Immature natural killer cell (primary cell): ENCODE data around the gene ELF1. TPM values are rescaled to one million over a fixed set of nuclear protein-coding genes. Genes with fewer than 3 reads are reported as not detected.
A peak's percentile ranks its signal among the peaks of the same experiment; 100 is the strongest.
"Not testable (repeated sequence)": the region's sequence is repeated elsewhere in the genome, so short reads cannot be mapped to it uniquely, and the experiment has no call there.

ENCODE experiments used
- DNase-seq, 3 donors: peaks; one replicate each; pipeline ENCODE4 v3.0.0; 2022; ENCODE audit warnings: mixed read lengths in 1 of 3
- H3K27ac Mint-ChIP-seq, 6 donors: one replicate each; pipeline ENCODE4 v1.8.0; 2020; ENCODE audit warnings: mixed read lengths in 6 of 6, mild to moderate bottlenecking in 5 of 6, inconsistent platforms in 4 of 6, moderate library complexity in 3 of 6
- H3K27me3 Mint-ChIP-seq, 3 donors: one replicate each; pipeline ENCODE4 v1.8.0; 2020 to 2021; ENCODE audit warnings: low read depth in 3 of 3, mild to moderate bottlenecking in 3 of 3, mixed read lengths in 3 of 3, moderate library complexity in 3 of 3, inconsistent platforms in 1 of 3
- H3K36me3 Mint-ChIP-seq, 3 donors: one replicate each; pipeline ENCODE4 v1.8.0; 2020; ENCODE audit warnings: mixed read lengths in 3 of 3, inconsistent platforms in 2 of 3, mild to moderate bottlenecking in 2 of 3
- H3K4me1 Mint-ChIP-seq, 2 donors: one replicate each; pipeline ENCODE4 v1.8.0; 2020; ENCODE audit warnings: inconsistent platforms in 2 of 2, mild to moderate bottlenecking in 2 of 2, mixed read lengths in 2 of 2, moderate library complexity in 1 of 2
- H3K4me3 Mint-ChIP-seq, 5 donors: one replicate each; pipeline ENCODE4 v1.8.0; 2020; ENCODE audit warnings: mild to moderate bottlenecking in 5 of 5, mixed read lengths in 5 of 5, inconsistent platforms in 3 of 5, moderate library complexity in 3 of 5
- H3K9me3 Mint-ChIP-seq, 6 donors: one replicate each; pipeline ENCODE4 v1.8.0; 2020; ENCODE audit warnings: mild to moderate bottlenecking in 6 of 6, mixed read lengths in 6 of 6, inconsistent platforms in 4 of 6, moderate library complexity in 3 of 6
- polyA plus RNA-seq, 3 donors: library from polyadenylated mRNA; unstranded; fragments of 300-500 nt; fragmentation: Illumina TruSeq; gene quantifications; one replicate each; pipeline ENCODE4 v1.2.3, GENCODE V29; 2021

The ELF1 gene
- polyA plus RNA-seq, 3 donors from 2014 or later: 76.8 to 128 (median 92.9) TPM

GRCh38 chr13:41054919-41055619 lies 36.0 kb upstream of the ELF1 start:
- H3K36me3 Mint-ChIP-seq: no peaks in the 10 kb centered on the region
- H3K27me3 Mint-ChIP-seq: peaks cover under 1 to 9% (median 2%) of the 10 kb centered on the region in 3 donors
- no peaks in the 10 kb centered on the region for H3K9me3 Mint-ChIP-seq
- no peak for DNase-seq
- H3K4me3 Mint-ChIP-seq: peak overlapping the region in 1 of 5 donors; percentile 34
- H3K4me1 Mint-ChIP-seq: peaks cover 32 to 43% of the 10 kb centered on the region in 2 donors
- H3K27ac Mint-ChIP-seq: peak overlapping the region in 1 of 6 donors; percentile 5

- Mint-ChIP-seq H3K27me3 (peaks cover 0 to 2% (median 2%) of the 10 kb centered on the region in 3 donors), H3K9me3 (no peaks in the 10 kb centered on the region), H3K27ac (no peak overlapping the region), H3K4me1 (peaks cover 26 to 41% of the 10 kb centered on the region in 2 donors), H3K36me3 (no peaks in the 10 kb centered on the region), H3K4me3 (peak overlapping the region in 2 of 5 donors; percentile 7 to 34)
- DNase-seq: peak; percentile 38 to 43 (median 40)
Observed at GRCh38 chr13:41054212-41054877, 35.2 kb upstream of the ELF1 start.

- H3K9me3 Mint-ChIP-seq: no peaks in the 10 kb centered on the region
- no peak overlapping the region for H3K4me3 Mint-ChIP-seq
- peaks cover 26 to 41% of the 10 kb centered on the region in 2 donors for H3K4me1 Mint-ChIP-seq
- H3K36me3 Mint-ChIP-seq: peaks cover 0 to 5% (median 0%) of the 10 kb centered on the region in 3 donors
- peaks cover 0 to 2% (median 2%) of the 10 kb centered on the region in 3 donors for H3K27me3 Mint-ChIP-seq
- no peak overlapping the region for H3K27ac Mint-ChIP-seq
- DNase-seq: no peak
Observed at GRCh38 chr13:41053384-41053826, 34.3 kb upstream of the ELF1 start.

GRCh38 chr13:41052441-41052840 lies 33.3 kb upstream of the ELF1 start:
- Mint-ChIP-seq H3K36me3 (peaks cover 0 to 5% (median 0%) of the 10 kb centered on the region in 3 donors), H3K4me3 (no peak overlapping the region), H3K27ac (no peak overlapping the region), H3K4me1 (peaks cover 22 to 37% of the 10 kb centered on the region in 2 donors), H3K9me3 (no peaks in the 10 kb centered on the region), H3K27me3 (peaks cover 0 to 2% (median 2%) of the 10 kb centered on the region in 3 donors)
- DNase-seq: no peak

- H3K9me3 Mint-ChIP-seq: peaks cover 0 to 1% (median 0%) of the 10 kb centered on the region in 6 donors
- no peak for DNase-seq
- H3K27ac Mint-ChIP-seq: peak overlapping the region in 1 of 6 donors; percentile 11
- peaks cover 0 to 4% (median 0%) of the 10 kb centered on the region in 3 donors for H3K27me3 Mint-ChIP-seq
- H3K36me3 Mint-ChIP-seq: peaks cover 0 to 5% (median 0%) of the 10 kb centered on the region in 3 donors
- peaks cover 16 to 27% of the 10 kb centered on the region in 2 donors for H3K4me1 Mint-ChIP-seq
- no peak overlapping the region for H3K4me3 Mint-ChIP-seq
Observed at GRCh38 chr13:41049480-41050440, 30.6 kb upstream of the ELF1 start.

GRCh38 chr13:41048640-41049039 lies 29.5 kb upstream of the ELF1 start:
- DNase-seq: no peak
- H3K4me1 Mint-ChIP-seq: peaks cover 9 to 18% of the 10 kb centered on the region in 2 donors
- H3K4me3 Mint-ChIP-seq: no peak overlapping the region
- H3K27me3 Mint-ChIP-seq: peaks cover 0 to 4% (median 0%) of the 10 kb centered on the region in 3 donors
- H3K9me3 Mint-ChIP-seq: peaks cover 0 to 1% (median 0%) of the 10 kb centered on the region in 6 donors
- H3K36me3 Mint-ChIP-seq: peaks cover 0 to 5% (median 0%) of the 10 kb centered on the region in 3 donors
- H3K27ac Mint-ChIP-seq: no peak overlapping the region

- H3K27me3 Mint-ChIP-seq, H3K9me3 Mint-ChIP-seq, H3K36me3 Mint-ChIP-seq, H3K4me3 Mint-ChIP-seq, H3K4me1 Mint-ChIP-seq, H3K27ac Mint-ChIP-seq, DNase-seq: not testable (repeated sequence)
Observed at GRCh38 chr13:41042419-41042818, 23.3 kb upstream of the ELF1 start.

GRCh38 chr13:41040584-41041334 lies 21.6 kb upstream of the ELF1 start:
- H3K9me3 Mint-ChIP-seq: peaks cover 0 to 1% (median 0%) of the 10 kb centered on the region in 6 donors
- no peak overlapping the region for H3K27ac Mint-ChIP-seq
- H3K4me1 Mint-ChIP-seq: peaks cover 0 to 5% of the 10 kb centered on the region in 2 donors
- no peaks in the 10 kb centered on the region for H3K36me3 Mint-ChIP-seq
- no peaks in the 10 kb centered on the region for H3K27me3 Mint-ChIP-seq
- no peak for DNase-seq
- H3K4me3 Mint-ChIP-seq: peak overlapping the region in 1 of 5 donors; percentile 18

- Mint-ChIP-seq H3K27me3 (no peaks in the 10 kb centered on the region), H3K4me1 (peaks cover 0 to 5% of the 10 kb centered on the region in 2 donors), H3K27ac (no peak overlapping the region), H3K36me3 (peaks cover 0 to 3% (median 0%) of the 10 kb centered on the region in 3 donors), H3K4me3 (no peak overlapping the region), H3K9me3 (no peaks in the 10 kb centered on the region)
- DNase-seq: no peak
Observed at GRCh38 chr13:41039746-41040145, 20.6 kb upstream of the ELF1 start.

- not testable (repeated sequence) for H3K4me1 Mint-ChIP-seq, H3K9me3 Mint-ChIP-seq, H3K27ac Mint-ChIP-seq, H3K4me3 Mint-ChIP-seq, DNase-seq, H3K36me3 Mint-ChIP-seq, H3K27me3 Mint-ChIP-seq
Observed at GRCh38 chr13:41036557-41036956, 17.4 kb upstream of the ELF1 start.

GRCh38 chr13:41034881-41035280 lies 15.8 kb upstream of the ELF1 start:
- DNase-seq: no peak
- H3K36me3 Mint-ChIP-seq: peaks cover 0 to 4% (median 0%) of the 10 kb centered on the region in 3 donors
- peak overlapping the region in 1 of 6 donors; percentile 3 for H3K27ac Mint-ChIP-seq
- no peaks in the 10 kb centered on the region for H3K4me1 Mint-ChIP-seq
- no peaks in the 10 kb centered on the region for H3K9me3 Mint-ChIP-seq
- no peak overlapping the region for H3K4me3 Mint-ChIP-seq
- H3K27me3 Mint-ChIP-seq: no peaks in the 10 kb centered on the region

GRCh38 chr13:41034382-41034781 lies 15.3 kb upstream of the ELF1 start:
- no peak overlapping the region for H3K4me3 Mint-ChIP-seq
- no peaks in the 10 kb centered on the region for H3K9me3 Mint-ChIP-seq
- no peak overlapping the region for H3K27ac Mint-ChIP-seq
- H3K27me3 Mint-ChIP-seq: no peaks in the 10 kb centered on the region
- no peak for DNase-seq
- H3K4me1 Mint-ChIP-seq: no peaks in the 10 kb centered on the region
- peaks cover 0 to 4% (median 0%) of the 10 kb centered on the region in 3 donors for H3K36me3 Mint-ChIP-seq
